RWPE2 (cell line): ENCODE data around the gene C2orf42.

ENCODE experiments used
- ATAC-seq: fragments of 200-7000 bp; cut with Tn5 transposase; 3 replicates; pipeline ENCODE4 v1.9.1; 2021; ENCODE audit warnings: low read depth
- DNase-seq: peaks from one replicate; pipeline ENCODE4 v3.0.0-alpha.2; 2020; ENCODE audit warnings: low spot score
- H3K27ac ChIP-seq: fragments of 450-650 bp; 2 replicates; pipeline ENCODE4 v1.5.1; 2017; ENCODE audit warnings: mild to moderate bottlenecking; ENCODE audit not compliant: poor library complexity, severe bottlenecking
- H3K27me3 ChIP-seq: fragments of 250-450 bp; sonication (Bioruptor Pico); 2 replicates; pipeline ENCODE4 v1.5.1; 2021; ENCODE audit warnings: mild to moderate bottlenecking, moderate library complexity; ENCODE audit not compliant: insufficient read depth, poor library complexity, severe bottlenecking
- H3K36me3 ChIP-seq: fragments of 250-450 bp; sonication (Bioruptor Pico); 2 replicates; pipeline ENCODE4 v1.5.1; 2020; ENCODE audit warnings: low read depth, mild to moderate bottlenecking, moderate library complexity
- H3K4me1 ChIP-seq: fragments of 250-450 bp; sonication (Bioruptor Pico); 2 replicates; pipeline ENCODE4 v1.5.1; 2021; ENCODE audit warnings: mild to moderate bottlenecking, moderate library complexity; ENCODE audit not compliant: insufficient read depth, poor library complexity, severe bottlenecking
- H3K4me3 ChIP-seq: fragments of 250-450 bp; sonication (Bioruptor Pico); 2 replicates; pipeline ENCODE4 v1.5.1; 2021; ENCODE audit warnings: mild to moderate bottlenecking, moderate library complexity; ENCODE audit not compliant: severe bottlenecking
- H3K9me3 ChIP-seq: fragments of 250-450 bp; sonication (Bioruptor Pico); 2 replicates; pipeline ENCODE4 v1.5.1; 2021; ENCODE audit warnings: mild to moderate bottlenecking, moderate library complexity; ENCODE audit not compliant: severe bottlenecking
- TF ChIP-seq, protein P1 (sequence below): fragments of 450-650 bp; IDR thresholded peaks from one replicate; pipeline ENCODE4 v1.5.1; 2017; ENCODE audit warnings: mild to moderate bottlenecking, moderate library complexity; ENCODE audit not compliant: poor library complexity, severe bottlenecking

Gene C2orf42

DNA sequence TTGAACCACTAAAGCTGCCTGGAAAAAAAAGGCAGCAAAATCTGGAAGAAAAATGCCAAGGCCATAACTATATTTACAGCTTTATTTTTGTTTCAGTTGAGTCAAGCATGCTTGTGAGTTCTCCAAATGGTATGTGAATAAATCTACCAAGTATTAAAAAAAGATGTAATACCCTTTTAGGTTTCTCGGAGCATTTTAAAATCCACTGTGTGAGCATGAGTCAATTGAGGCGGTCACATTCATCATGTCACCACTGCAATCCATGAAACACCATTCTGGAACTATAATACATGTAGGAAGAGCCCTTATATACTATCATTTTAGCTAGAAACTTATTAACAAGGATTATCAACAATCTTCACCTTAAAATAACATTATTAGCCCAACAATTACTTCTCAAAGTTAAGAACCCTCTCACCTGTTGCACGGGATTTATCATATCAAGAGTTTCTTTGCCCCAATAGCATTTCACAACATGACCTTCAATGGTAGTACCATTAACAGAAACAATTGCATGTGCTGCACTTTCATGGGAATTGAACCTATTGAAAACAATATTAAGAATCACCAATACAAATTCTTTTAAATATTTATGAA lies 24.2 kb upstream of the C2orf42 start:
- peaks cover 93% of the 10 kb centered on the region for H3K36me3 ChIP-seq
- H3K9me3 ChIP-seq, result no peaks in the 10 kb centered on the region
- H3K27me3 ChIP-seq, result no peaks in the 10 kb centered on the region
- no peak overlapping the region for H3K27ac ChIP-seq
- TF ChIP-seq, protein P1, sequence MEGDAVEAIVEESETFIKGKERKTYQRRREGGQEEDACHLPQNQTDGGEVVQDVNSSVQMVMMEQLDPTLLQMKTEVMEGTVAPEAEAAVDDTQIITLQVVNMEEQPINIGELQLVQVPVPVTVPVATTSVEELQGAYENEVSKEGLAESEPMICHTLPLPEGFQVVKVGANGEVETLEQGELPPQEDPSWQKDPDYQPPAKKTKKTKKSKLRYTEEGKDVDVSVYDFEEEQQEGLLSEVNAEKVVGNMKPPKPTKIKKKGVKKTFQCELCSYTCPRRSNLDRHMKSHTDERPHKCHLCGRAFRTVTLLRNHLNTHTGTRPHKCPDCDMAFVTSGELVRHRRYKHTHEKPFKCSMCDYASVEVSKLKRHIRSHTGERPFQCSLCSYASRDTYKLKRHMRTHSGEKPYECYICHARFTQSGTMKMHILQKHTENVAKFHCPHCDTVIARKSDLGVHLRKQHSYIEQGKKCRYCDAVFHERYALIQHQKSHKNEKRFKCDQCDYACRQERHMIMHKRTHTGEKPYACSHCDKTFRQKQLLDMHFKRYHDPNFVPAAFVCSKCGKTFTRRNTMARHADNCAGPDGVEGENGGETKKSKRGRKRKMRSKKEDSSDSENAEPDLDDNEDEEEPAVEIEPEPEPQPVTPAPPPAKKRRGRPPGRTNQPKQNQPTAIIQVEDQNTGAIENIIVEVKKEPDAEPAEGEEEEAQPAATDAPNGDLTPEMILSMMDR, result no peak
- no peak overlapping the region for H3K4me3 ChIP-seq
- ATAC-seq, result no peak
- no peak for DNase-seq
- no peaks in the 10 kb centered on the region for H3K4me1 ChIP-seq

DNA sequence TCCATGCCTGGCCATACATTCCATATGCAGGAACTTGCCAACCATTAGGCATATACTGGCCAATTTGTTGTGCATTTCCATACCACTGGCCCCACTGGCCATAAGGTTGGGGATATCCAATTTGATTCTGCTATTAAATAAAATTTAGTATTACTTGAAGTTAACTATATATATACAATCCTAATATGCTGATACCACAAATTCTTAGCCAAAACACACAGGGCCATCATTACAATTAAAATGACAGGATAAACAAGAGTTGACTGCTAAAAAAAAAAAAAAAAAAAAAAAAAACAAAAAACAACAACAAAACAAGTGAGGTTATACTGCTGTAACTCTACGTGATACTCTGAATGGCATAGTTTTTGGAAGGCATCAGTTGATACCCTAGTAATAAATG lies 23.5 kb upstream of the C2orf42 start:
- ATAC-seq, result no peak

GRCh38 chr2:70212298-70212932 lies 21.6 kb upstream of the C2orf42 start:
- DNase-seq, result no peak
- Histone ChIP-seq H3K9me3 (no peaks in the 10 kb centered on the region), H3K4me3 (no peak overlapping the region), H3K27me3 (no peaks in the 10 kb centered on the region), H3K27ac (no peak overlapping the region), H3K4me1 (no peaks in the 10 kb centered on the region), H3K36me3 (peaks cover 70% of the 10 kb centered on the region)
- TF ChIP-seq, protein P1, result no peak
- ATAC-seq, result no peak

More for the DNA sequence above, 23.5 kb upstream of the C2orf42 start:
- Histone ChIP-seq H3K27ac (no peak overlapping the region), H3K27me3 (no peaks in the 10 kb centered on the region), H3K4me3 (no peak overlapping the region), H3K9me3 (no peaks in the 10 kb centered on the region), H3K36me3 (peaks cover 88% of the 10 kb centered on the region), H3K4me1 (no peaks in the 10 kb centered on the region)
- DNase-seq, result no peak
- TF ChIP-seq, protein P1, result no peak

DNA sequence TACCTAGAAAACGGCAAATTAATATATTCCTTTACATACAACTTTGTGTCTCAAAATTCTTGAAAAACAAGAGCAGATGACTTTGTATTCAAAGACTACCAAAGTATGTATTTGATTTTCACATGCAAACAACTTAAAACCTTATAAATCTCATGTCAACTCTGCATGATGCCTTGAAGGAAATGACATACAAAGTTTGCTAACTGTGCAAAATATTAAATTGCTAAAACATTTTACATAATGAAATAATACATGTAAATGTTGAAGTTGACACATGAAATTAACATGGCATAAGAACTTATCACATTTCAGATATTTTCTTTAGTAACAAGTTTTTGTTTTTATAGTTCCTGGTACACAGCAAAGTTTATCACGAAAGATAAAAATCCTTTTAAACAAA lies 20.8 kb upstream of the C2orf42 start:
- ATAC-seq, result no peak
- Histone ChIP-seq H3K4me1 (no peaks in the 10 kb centered on the region), H3K36me3 (peaks cover 62% of the 10 kb centered on the region), H3K27ac (no peak overlapping the region), H3K4me3 (no peak overlapping the region), H3K27me3 (no peaks in the 10 kb centered on the region), H3K9me3 (no peaks in the 10 kb centered on the region)
- DNase-seq, result no peak
- TF ChIP-seq, protein P1, result no peak

DNA sequence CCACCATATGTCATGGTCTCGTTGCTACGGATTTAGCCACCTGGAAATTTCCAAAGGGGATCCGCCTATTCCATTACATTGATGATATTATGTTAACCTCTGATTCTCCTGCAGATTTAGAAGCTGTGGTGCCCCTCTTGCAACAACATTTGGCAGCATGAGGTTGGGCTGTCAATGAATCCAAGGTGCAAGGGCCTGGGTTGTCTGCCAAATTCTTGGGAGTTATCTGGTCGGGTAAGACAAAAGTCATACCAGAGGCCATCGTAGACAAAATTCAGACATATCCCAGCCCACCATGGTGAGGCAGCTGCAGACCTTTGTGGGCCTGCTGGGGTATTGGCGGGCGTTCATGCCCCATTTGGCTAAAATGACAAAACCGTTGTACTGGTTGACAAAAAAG lies 13.6 kb upstream of the C2orf42 start:
- DNase-seq (no peak), ATAC-seq (no peak)
- Histone ChIP-seq H3K4me3 (no peak overlapping the region), H3K36me3 (0 out of 2 replicates have a peak, but pooled peaks cover 3% of the 10 kb centered on the region), H3K4me1 (no peaks in the 10 kb centered on the region), H3K9me3 (no peaks in the 10 kb centered on the region), H3K27me3 (no peaks in the 10 kb centered on the region), H3K27ac (no peak overlapping the region)
- TF ChIP-seq, protein P1, result no peak
